Upper lobe of left lung (tissue), 4 donors: ENCODE data around the gene ANKRD13D.

Experiments used
- CTCF ChIP-seq, 6 experiments: fragments of 450-650 bp in 4 of 6; fragments of 200-600 bp in 2 of 6; sonication (generic) in 2 of 6; IDR thresholded peaks; one replicate each; pipeline ENCODE4 v1.5.1; 2016 to 2019; ENCODE audit warnings: antibody characterized with exemption in 6 of 6
- POLR2A ChIP-seq, 4 donors: fragments of 450-650 bp; IDR thresholded peaks; one replicate each; pipeline ENCODE4 v1.5.1; 2016 to 2017; ENCODE audit warnings: antibody characterized with exemption in 4 of 4, mild to moderate bottlenecking in 2 of 4
- POLR2AphosphoS5 ChIP-seq, 2 donors: sonication (generic); formaldehyde crosslinking; IDR thresholded peaks; one replicate each; pipeline ENCODE4 v1.5.1; 2017; ENCODE audit warnings: antibody characterized with exemption in 2 of 2

GRCh38 chr11:67292671-67293070 lies 3.6 kb downstream of the ANKRD13D start:
- TF ChIP-seq POLR2AphosphoS5 (IDR thresholded peaks at IDR 0.05), result no peak
- no peak for TF ChIP-seq CTCF (IDR thresholded peaks at IDR 0.05)
- no peak for TF ChIP-seq POLR2A (IDR thresholded peaks at IDR 0.05)
